K562 (cell line): ENCODE data around the gene PLEKHH2. TPM values are rescaled to one million over a fixed set of nuclear protein-coding genes. Genes with fewer than 3 reads are reported as not detected.

Source experiments
- BACH1 ChIP-seq: fragments of 200-800 bp; sonication (Bioruptor generic); IDR thresholded peaks from 2 replicates; pipeline ENCODE4 v1.6.1; 2016; ENCODE audit warnings: missing genetic modification characterization, missing compliant biosample characterization
- CBFA2T2 ChIP-seq: fragments of 450-650 bp; conservative IDR thresholded peaks from 2 replicates; pipeline ENCODE4 v1.6.1; 2017; ENCODE audit warnings: mild to moderate bottlenecking
- KLF1 ChIP-seq: fragments of 450-650 bp; IDR thresholded peaks from 2 replicates; pipeline ENCODE4 v1.6.1; 2016; ENCODE audit warnings: missing genetic modification characterization, missing compliant biosample characterization
- MBD2 ChIP-seq: sonication (generic); IDR thresholded peaks from 2 replicates; pipeline ENCODE4 v1.6.1; 2016; ENCODE audit warnings: low read depth, borderline replicate concordance
- NELFE ChIP-seq: IDR thresholded peaks from 2 replicates; pipeline ENCODE4 v1.6.1; 2011; ENCODE audit warnings: mild to moderate bottlenecking; ENCODE audit not compliant: insufficient read depth, insufficient read length
- NFATC3 ChIP-seq: fragments of 450-650 bp; IDR thresholded peaks from 2 replicates; pipeline ENCODE4 v1.6.1; 2017; ENCODE audit warnings: mild to moderate bottlenecking
- NONO ChIP-seq, 2 experiments: fragments of 200-400 bp in 1 of 2; fragments of 450-650 bp in 1 of 2; formaldehyde crosslinking in 1 of 2; IDR thresholded peaks; 2 replicates each; pipeline ENCODE4 v1.6.1; 2017; ENCODE audit warnings: low read depth in 2 of 2, mild to moderate bottlenecking in 2 of 2, moderate library complexity in 2 of 2, low read length in 1 of 2
- RBM39 ChIP-seq: fragments of 200-400 bp; formaldehyde crosslinking; optimal IDR thresholded peaks from 2 replicates; pipeline ENCODE3; 2018; ENCODE audit warnings: low read depth, low read length
- RUNX1 ChIP-seq: sonication (generic); IDR thresholded peaks from 2 replicates; pipeline ENCODE4 v1.6.1; 2016; ENCODE audit warnings: antibody characterized with exemption, low read depth
- SMARCA4 ChIP-seq: fragments of 450-650 bp; IDR thresholded peaks from 2 replicates; pipeline ENCODE4 v1.6.1; 2016
- STAT5A ChIP-seq: IDR thresholded peaks from 2 replicates; pipeline ENCODE4 v1.6.1; 2012; ENCODE audit warnings: low read length, inconsistent platforms, borderline replicate concordance
- TARDBP ChIP-seq: fragments of 450-650 bp; IDR thresholded peaks from 2 replicates; pipeline ENCODE4 v1.6.1; 2016
- ZEB2 ChIP-seq: fragments of 450-650 bp; IDR thresholded peaks from 2 replicates; pipeline ENCODE4 v1.6.1; 2016
- ZFP30 ChIP-seq: fragments of 250-450 bp; sonication (Bioruptor Pico); IDR thresholded peaks from 2 replicates; pipeline ENCODE4 v1.8.0; 2022; ENCODE audit warnings: moderate library complexity, mild to moderate bottlenecking, inconsistent platforms, borderline replicate concordance
- ZNF134 ChIP-seq: fragments of 250-450 bp; sonication (Bioruptor Pico); conservative IDR thresholded peaks from 2 replicates; pipeline ENCODE4 v1.4.0; 2020
- ZNF143 ChIP-seq: sonication (generic); formaldehyde crosslinking; IDR thresholded peaks from 2 replicates; pipeline ENCODE4 v1.9.0; 2022; ENCODE audit warnings: mild to moderate bottlenecking, missing genetic modification reagents
- ZNF146 ChIP-seq: IDR thresholded peaks from one replicate; pipeline ENCODE4 v1.6.1; 2018; ENCODE audit warnings: missing compliant biosample characterization; ENCODE audit not compliant: unreplicated experiment
- ZNF445 ChIP-seq: fragments of 250-450 bp; sonication (Bioruptor Pico); IDR thresholded peaks from 2 replicates; pipeline ENCODE4 v1.4.0; 2020; ENCODE audit warnings: low read depth, mild to moderate bottlenecking, moderate library complexity
- ZZZ3 ChIP-seq: fragments of 450-650 bp; IDR thresholded peaks from 2 replicates; pipeline ENCODE4 v1.6.1; 2016; ENCODE audit warnings: antibody characterized with exemption, mild to moderate bottlenecking, moderate library complexity
- polyA plus RNA-seq, 8 experiments: library from polyadenylated mRNA; depleted of rRNA in 4 of 8; stranded (reverse) in 5 of 8; unstranded in 3 of 8; fragments of >200 nt; fragmentation: Nextera tagmentation in 2 of 8; fragmentation: Illumina TruSeq in 1 of 8; extraction: Ambion mirVana in 2 of 8; extraction: Trizol in 1 of 8; gene quantifications; 2 replicates each; pipeline versions ENCODE4 v1.2.1 to v1.2.3, GENCODE V29; 2011 to 2014; ENCODE audit warnings: inconsistent platforms in 1 of 8, missing spikeins in 1 of 8
- total RNA-seq, 7 experiments: library from RNA; depleted of rRNA in 6 of 7; stranded (reverse); fragments of >200 nt in 6 of 7; fragmentation: Illumina TruSeq in 2 of 7; extraction: Trizol in 2 of 7; gene quantifications; 2 replicates each; pipeline versions ENCODE4 v1.2.1 to v1.2.3, GENCODE V29; 2011 to 2021; ENCODE audit warnings: low replicate concordance in 1 of 7
- TF ChIP-seq, protein P1 (sequence below): fragments of 450-650 bp; IDR thresholded peaks from 2 replicates; pipeline ENCODE4 v1.7.0; 2016; ENCODE audit warnings: borderline replicate concordance
- TF ChIP-seq, protein P2 (sequence below): fragments of 450-650 bp; IDR thresholded peaks from 2 replicates; pipeline ENCODE4 v1.6.1; 2018; ENCODE audit warnings: mild to moderate bottlenecking, low read depth; ENCODE audit not compliant: partially characterized antibody
- TF ChIP-seq, protein P3 (sequence below): fragments of 250-450 bp; sonication (Bioruptor Pico); IDR thresholded peaks from 2 replicates; pipeline ENCODE4 v1.8.0; 2021; ENCODE audit warnings: mild to moderate bottlenecking, moderate library complexity

The PLEKHH2 gene
- total and polyA plus RNA-seq, 9 of the 15 experiments (the other 6 are each of a cell fraction or from before 2014, with no cell fraction given): 0.77 to 13.5 (median 2.7) TPM

DNA sequence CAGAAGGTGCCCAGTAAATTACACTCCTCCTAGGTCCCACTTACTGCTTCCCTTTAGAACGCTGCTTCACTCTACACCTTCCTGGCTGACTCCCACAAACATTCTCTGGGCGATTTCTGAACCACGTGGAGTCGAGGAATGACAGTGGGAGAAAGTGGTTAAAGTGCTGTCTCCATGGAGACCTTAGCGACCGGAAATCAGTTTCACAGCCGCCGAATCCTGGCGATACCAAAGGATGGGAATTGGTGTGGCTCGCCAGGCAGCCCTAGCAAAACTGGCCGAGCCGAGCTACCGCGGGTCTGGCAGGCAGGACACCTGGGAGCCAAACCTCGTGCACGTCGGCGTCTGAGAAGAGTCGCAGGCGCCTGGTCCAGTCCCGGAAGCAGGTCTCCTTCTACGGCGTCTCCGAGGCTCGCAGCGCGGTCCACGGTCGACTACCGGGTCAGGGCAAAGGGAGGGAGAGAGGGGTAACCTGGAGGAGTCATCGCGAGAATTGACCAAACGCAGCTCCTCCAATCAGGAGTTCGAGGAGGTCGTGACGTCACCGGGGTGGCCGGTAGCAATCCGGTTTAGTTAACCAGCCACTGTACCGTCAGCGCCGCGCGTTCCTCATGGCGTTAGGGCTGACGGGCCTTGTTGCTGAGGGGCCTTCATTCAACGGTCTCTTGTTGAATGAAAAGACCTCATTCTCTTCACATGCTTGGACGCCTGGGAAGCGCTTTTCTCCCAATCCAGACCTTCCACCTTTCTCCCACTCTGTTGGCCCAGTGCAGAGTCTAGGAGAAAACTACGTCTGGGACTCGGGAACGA is 41.3 kb upstream of the PLEKHH2 start, which contains the start of gene THADA (continued):
- TF ChIP-seq BACH1 (tag) (no peak; the same call in 1 of the 2 replicates), RUNX1 (no peak), ZNF143 (no peak), CBFA2T2 (no peak), ZNF445 (CRISPR knock-in tag) (no peak), ZFP30 (CRISPR knock-in tag) (no peak), RBM39 (peak; percentile 49), ZEB2 (no peak), ZZZ3 (no peak), KLF1 (tag) (no peak), SMARCA4 (no peak), ZNF146 (CRISPR knock-in tag) (no peak), NELFE (no peak), NFATC3 (no peak), NONO (IDR thresholded peaks at IDR 0.05; ENCODE audit: low read depth in 2 of 2, low read length in 1 of 2) (no peak), TARDBP (no peak), MBD2 (peak; percentile 90; the same call in 1 of the 2 replicates), ZNF134 (CRISPR knock-in tag) (no peak; the same call in 1 of the 2 replicates), STAT5A (no peak)
- TF ChIP-seq, protein P1, sequence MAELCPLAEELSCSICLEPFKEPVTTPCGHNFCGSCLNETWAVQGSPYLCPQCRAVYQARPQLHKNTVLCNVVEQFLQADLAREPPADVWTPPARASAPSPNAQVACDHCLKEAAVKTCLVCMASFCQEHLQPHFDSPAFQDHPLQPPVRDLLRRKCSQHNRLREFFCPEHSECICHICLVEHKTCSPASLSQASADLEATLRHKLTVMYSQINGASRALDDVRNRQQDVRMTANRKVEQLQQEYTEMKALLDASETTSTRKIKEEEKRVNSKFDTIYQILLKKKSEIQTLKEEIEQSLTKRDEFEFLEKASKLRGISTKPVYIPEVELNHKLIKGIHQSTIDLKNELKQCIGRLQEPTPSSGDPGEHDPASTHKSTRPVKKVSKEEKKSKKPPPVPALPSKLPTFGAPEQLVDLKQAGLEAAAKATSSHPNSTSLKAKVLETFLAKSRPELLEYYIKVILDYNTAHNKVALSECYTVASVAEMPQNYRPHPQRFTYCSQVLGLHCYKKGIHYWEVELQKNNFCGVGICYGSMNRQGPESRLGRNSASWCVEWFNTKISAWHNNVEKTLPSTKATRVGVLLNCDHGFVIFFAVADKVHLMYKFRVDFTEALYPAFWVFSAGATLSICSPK: no peak
- TF ChIP-seq, protein P2, sequence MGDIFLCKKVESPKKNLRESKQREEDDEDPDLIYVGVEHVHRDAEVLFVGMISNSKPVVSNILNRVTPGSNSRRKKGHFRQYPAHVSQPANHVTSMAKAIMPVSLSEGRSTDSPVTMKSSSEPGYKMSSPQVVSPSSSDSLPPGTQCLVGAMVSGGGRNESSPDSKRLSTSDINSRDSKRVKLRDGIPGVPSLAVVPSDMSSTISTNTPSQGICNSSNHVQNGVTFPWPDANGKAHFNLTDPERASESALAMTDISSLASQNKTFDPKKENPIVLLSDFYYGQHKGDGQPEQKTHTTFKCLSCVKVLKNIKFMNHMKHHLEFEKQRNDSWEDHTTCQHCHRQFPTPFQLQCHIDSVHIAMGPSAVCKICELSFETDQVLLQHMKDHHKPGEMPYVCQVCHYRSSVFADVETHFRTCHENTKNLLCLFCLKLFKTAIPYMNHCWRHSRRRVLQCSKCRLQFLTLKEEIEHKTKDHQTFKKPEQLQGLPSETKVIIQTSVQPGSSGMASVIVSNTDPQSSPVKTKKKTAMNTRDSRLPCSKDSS: no peak
- TF ChIP-seq, protein P3, sequence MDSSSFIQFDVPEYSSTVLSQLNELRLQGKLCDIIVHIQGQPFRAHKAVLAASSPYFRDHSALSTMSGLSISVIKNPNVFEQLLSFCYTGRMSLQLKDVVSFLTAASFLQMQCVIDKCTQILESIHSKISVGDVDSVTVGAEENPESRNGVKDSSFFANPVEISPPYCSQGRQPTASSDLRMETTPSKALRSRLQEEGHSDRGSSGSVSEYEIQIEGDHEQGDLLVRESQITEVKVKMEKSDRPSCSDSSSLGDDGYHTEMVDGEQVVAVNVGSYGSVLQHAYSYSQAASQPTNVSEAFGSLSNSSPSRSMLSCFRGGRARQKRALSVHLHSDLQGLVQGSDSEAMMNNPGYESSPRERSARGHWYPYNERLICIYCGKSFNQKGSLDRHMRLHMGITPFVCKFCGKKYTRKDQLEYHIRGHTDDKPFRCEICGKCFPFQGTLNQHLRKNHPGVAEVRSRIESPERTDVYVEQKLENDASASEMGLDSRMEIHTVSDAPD (CRISPR knock-in tag): no peak
